Measurements from ENCODE around the gene JUN.
A peak's percentile ranks its signal among the peaks of the same experiment; 100 is the strongest.

The JUN gene

GRCh38 chr1:58783993-58784757 lies at the start of gene JUN:
Gene JUN, minus strand, starts transcription at chr1:58784047. Its CDS starts 977 bp downstream, at chr1:58783070.
- FAIRE-seq, result peak; percentile 97

GRCh38 chr1:58833166-58833565 lies 49.3 kb upstream of the JUN start:
- FAIRE-seq, result no peak

- no peak for FAIRE-seq
Measured at GRCh38 chr1:58830291-58830690, 46.4 kb upstream of the JUN start.

GRCh38 chr1:58829866-58830265 lies 46.0 kb upstream of the JUN start:
- no peak for FAIRE-seq

GRCh38 chr1:58827298-58827697 lies 43.5 kb upstream of the JUN start:
- FAIRE-seq, result peak; percentile 29

- FAIRE-seq, result no peak
Measured at GRCh38 chr1:58824753-58825389, 41.0 kb upstream of the JUN start.

GRCh38 chr1:58823481-58824010 lies 39.7 kb upstream of the JUN start:
- no peak for FAIRE-seq

- FAIRE-seq, result no peak
Measured at GRCh38 chr1:58821309-58821708, 37.5 kb upstream of the JUN start.

GRCh38 chr1:58818976-58819375 lies 35.1 kb upstream of the JUN start:
- FAIRE-seq, result no peak

GRCh38 chr1:58818075-58818474 lies 34.2 kb upstream of the JUN start:
- FAIRE-seq, result no peak

- no peak for FAIRE-seq
Measured at GRCh38 chr1:58816747-58817221, 32.9 kb upstream of the JUN start.

GRCh38 chr1:58816072-58816746 lies 32.4 kb upstream of the JUN start:
- no peak for FAIRE-seq

- FAIRE-seq, result no peak
Measured at GRCh38 chr1:58815686-58816071, 31.8 kb upstream of the JUN start.

- FAIRE-seq, result no peak
Measured at GRCh38 chr1:58815069-58815685, 31.3 kb upstream of the JUN start.

GRCh38 chr1:58814251-58815068 lies 30.6 kb upstream of the JUN start:
- no peak for FAIRE-seq

GRCh38 chr1:58813801-58814200 lies 30.0 kb upstream of the JUN start:
- no peak for FAIRE-seq

GRCh38 chr1:58813361-58813760 lies 29.5 kb upstream of the JUN start:
- FAIRE-seq, result no peak

GRCh38 chr1:58812926-58813325 lies 29.1 kb upstream of the JUN start:
- no peak for FAIRE-seq

- FAIRE-seq, result no peak
Measured at GRCh38 chr1:58812468-58812867, 28.6 kb upstream of the JUN start.

- FAIRE-seq, result no peak
Measured at GRCh38 chr1:58811303-58811702, 27.5 kb upstream of the JUN start.

GRCh38 chr1:58809325-58810010 lies 25.6 kb upstream of the JUN start:
- no peak for FAIRE-seq

- FAIRE-seq, result no peak
Measured at GRCh38 chr1:58808077-58808476, 24.2 kb upstream of the JUN start.
